Right lobe of liver (tissue), 6 donors: ENCODE data around the gene SF1. TPM values are rescaled to one million over a fixed set of nuclear protein-coding genes. Genes with fewer than 3 reads are reported as not detected.

ENCODE experiments used
- ATAC-seq, 4 donors: fragments of 200-7000 bp; cut with Tn5 transposase; one replicate each; pipeline ENCODE4 v1.9.1; 2020; ENCODE audit warnings: mild to moderate bottlenecking in 4 of 4, moderate library complexity in 4 of 4
- DNase-seq, 3 donors: peaks; one replicate each; pipeline ENCODE4 v3.0.0-alpha.2; 2020
- H3K27ac ChIP-seq, 3 donors: fragments of 200-600 bp; one replicate each; pipeline ENCODE4 v1.8.0; 2022
- H3K27me3 ChIP-seq, 2 donors: fragments of 200-600 bp; one replicate each; pipeline ENCODE4 v1.8.0; 2022
- H3K36me3 ChIP-seq, 4 donors: fragments of 200-600 bp; sonication (generic) in 1 of 4; one replicate each; pipeline versions ENCODE4 v1.5.1 to v1.8.0; 2017 to 2022; ENCODE audit warnings: control low read depth in 1 of 4
- H3K4me1 ChIP-seq, 4 donors: fragments of 200-600 bp; sonication (generic) in 1 of 4; one replicate each; pipeline versions ENCODE4 v1.5.1 to v1.8.0; 2017 to 2022; ENCODE audit warnings: control low read depth in 1 of 4
- H3K4me3 ChIP-seq, 3 donors: fragments of 200-600 bp; one replicate each; pipeline ENCODE4 v1.8.0; 2022
- H3K9me3 ChIP-seq, 4 donors: fragments of 200-600 bp; sonication (generic) in 1 of 4; one replicate each; pipeline versions ENCODE4 v1.5.1 to v1.8.0; 2017 to 2022; ENCODE audit warnings: control low read depth in 1 of 4
- CTCF ChIP-seq, 4 donors: fragments of 200-600 bp in 3 of 4; fragments of 450-650 bp in 1 of 4; IDR thresholded peaks; one replicate each; pipeline versions ENCODE4 v1.5.1 to v1.8.0; 2016 to 2022; ENCODE audit warnings: antibody characterized with exemption in 4 of 4, mild to moderate bottlenecking in 2 of 4
- POLR2A ChIP-seq: fragments of 450-650 bp; IDR thresholded peaks from one replicate; pipeline ENCODE4 v1.6.1; 2017; ENCODE audit warnings: antibody characterized with exemption, mild to moderate bottlenecking
- WGBS: methylation state at CpG from one replicate; pipeline ENCODE4 v1.1.6; 2018; ENCODE audit warnings: low coverage, low lambda C conversion rate; ENCODE audit not compliant: insufficient coverage; ENCODE audit errors: missing lambda C conversion rate; 5-methylcytosine and 5-hydroxymethylcytosine counted together
- intact Hi-C, 2 donors: fragments of 100-400 bp; cut with DNase I; formaldehyde crosslinking; loops; one replicate each; pipeline versions ENCODE4 v1.11.2 to v1.14.1; 2022
- total RNA-seq, 6 experiments: library from RNA; depleted of rRNA in 2 of 6; stranded (reverse); fragments of >200 nt in 2 of 6; fragmentation: NEBNext Ultra II Directional in 3 of 6; extraction: Animal tissue kit (Norgen Biotek cat#: 25700) in 3 of 6; gene quantifications; one replicate each; pipeline versions ENCODE4 v1.1.0 to v1.2.4, GENCODE V29; 2016 to 2023
- donor health status: DM: no; HTN: yes; CAD: no.
- donor health status: DM: no; HTN: no; CAD: no.
- donor health status: DM: no; HTN: no; CAD: no.
- donor health status: DM: no; HTN: yes; CAD: no.
- donor health status: DM: no; HTN: yes; CAD: no.

SF1 gene
- total RNA-seq, 6 experiments from 2014 or later: 92.7 to 164 (median 141) TPM

GRCh38 chr11:64741375-64742086 lies 36.8 kb downstream of the SF1 start:
- H3K36me3 ChIP-seq: no peaks in the 10 kb centered on the region
- peaks cover 0 to 24% (median 5%) of the 10 kb centered on the region in 4 donors for H3K4me1 ChIP-seq
- peak in 1 of 3 donors; percentile 45 for DNase-seq
- ATAC-seq: no peak
- TF ChIP-seq CTCF (IDR thresholded peaks at IDR 0.05) (no peak), POLR2A (no peak)
- intact Hi-C loops: no loop called here
- H3K27me3 ChIP-seq: peaks cover 0 to 5% of the 10 kb centered on the region in 2 donors
- H3K9me3 ChIP-seq: no peaks in the 10 kb centered on the region
- WGBS: 60% methylated on average over 11 of the region's 24 CpGs
- H3K27ac ChIP-seq: no peak overlapping the region
- peak overlapping the region; percentile 46 to 59 (median 53) for H3K4me3 ChIP-seq

- no peak for TF ChIP-seq CTCF (IDR thresholded peaks at IDR 0.05)
- TF ChIP-seq POLR2A: no peak
- no peaks in the 10 kb centered on the region for H3K36me3 ChIP-seq
- ATAC-seq: no peak
- peaks cover 0 to 34% (median 5%) of the 10 kb centered on the region in 4 donors for H3K4me1 ChIP-seq
- DNase-seq: no peak
- intact Hi-C loops: no loop called here
- H3K27ac ChIP-seq: no peak overlapping the region
- 82% methylated on average over 6 of the region's 12 CpGs for WGBS
- no peaks in the 10 kb centered on the region for H3K27me3 ChIP-seq
- H3K4me3 ChIP-seq: no peak overlapping the region
- H3K9me3 ChIP-seq: no peaks in the 10 kb centered on the region
Observed at GRCh38 chr11:64739871-64740270, 38.5 kb downstream of the SF1 start.

GRCh38 chr11:64736654-64737053 lies 41.7 kb downstream of the SF1 start:
- TF ChIP-seq POLR2A (no peak), CTCF (IDR thresholded peaks at IDR 0.05) (no peak)
- H3K27me3 ChIP-seq: no peaks in the 10 kb centered on the region
- WGBS: no CpG with 5 or more reads among the region's 15 CpGs
- intact Hi-C loops: no loop called here
- no peak overlapping the region for H3K27ac ChIP-seq
- ATAC-seq (no peak), DNase-seq (no peak)
- no peaks in the 10 kb centered on the region for H3K36me3 ChIP-seq
- H3K4me3 ChIP-seq: no peak overlapping the region
- no peaks in the 10 kb centered on the region for H3K9me3 ChIP-seq
- peaks cover 0 to 14% (median 0%) of the 10 kb centered on the region in 4 donors for H3K4me1 ChIP-seq

GRCh38 chr11:64735725-64736259 lies 42.5 kb downstream of the SF1 start:
- Histone ChIP-seq H3K4me3 (no peak overlapping the region), H3K4me1 (peaks cover 0 to 14% (median 0%) of the 10 kb centered on the region in 4 donors), H3K27ac (no peak overlapping the region), H3K27me3 (no peaks in the 10 kb centered on the region), H3K36me3 (no peaks in the 10 kb centered on the region), H3K9me3 (no peaks in the 10 kb centered on the region)
- intact Hi-C loops: no loop called here
- no peak for TF ChIP-seq POLR2A
- TF ChIP-seq CTCF (IDR thresholded peaks at IDR 0.05): no peak
- ATAC-seq (peak; percentile 70 to 89 (median 85)), DNase-seq (peak in 1 of 3 donors; percentile 52)
- WGBS: no CpG with 5 or more reads among the region's 9 CpGs
